ENCODE measurements around the gene TNFRSF8.

DNA sequence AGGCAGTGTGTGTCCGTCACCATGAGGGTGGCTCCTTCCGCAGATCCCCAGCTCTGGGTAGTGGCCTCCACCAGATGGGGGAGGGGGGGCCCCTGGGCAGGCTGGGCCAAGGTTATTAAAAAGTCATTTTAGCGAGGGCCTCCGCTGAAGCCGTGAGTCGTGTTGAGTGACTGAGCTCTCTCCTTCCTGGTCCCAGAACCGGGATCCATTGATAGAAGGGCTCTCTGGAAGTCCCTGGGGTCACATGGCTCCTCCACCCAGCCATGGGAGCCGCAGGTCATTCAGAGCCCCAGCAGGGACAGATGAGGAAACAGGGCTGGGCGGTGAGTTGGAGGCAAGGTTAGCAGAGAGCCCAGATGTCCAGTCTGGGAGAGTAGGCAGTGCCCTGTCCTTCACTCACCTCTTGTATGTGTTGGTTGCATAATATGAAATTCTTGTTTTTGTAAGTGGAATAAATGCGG is 30.9 kb upstream of the TNFRSF8 start:
- TF ChIP-seq, protein P1, sequence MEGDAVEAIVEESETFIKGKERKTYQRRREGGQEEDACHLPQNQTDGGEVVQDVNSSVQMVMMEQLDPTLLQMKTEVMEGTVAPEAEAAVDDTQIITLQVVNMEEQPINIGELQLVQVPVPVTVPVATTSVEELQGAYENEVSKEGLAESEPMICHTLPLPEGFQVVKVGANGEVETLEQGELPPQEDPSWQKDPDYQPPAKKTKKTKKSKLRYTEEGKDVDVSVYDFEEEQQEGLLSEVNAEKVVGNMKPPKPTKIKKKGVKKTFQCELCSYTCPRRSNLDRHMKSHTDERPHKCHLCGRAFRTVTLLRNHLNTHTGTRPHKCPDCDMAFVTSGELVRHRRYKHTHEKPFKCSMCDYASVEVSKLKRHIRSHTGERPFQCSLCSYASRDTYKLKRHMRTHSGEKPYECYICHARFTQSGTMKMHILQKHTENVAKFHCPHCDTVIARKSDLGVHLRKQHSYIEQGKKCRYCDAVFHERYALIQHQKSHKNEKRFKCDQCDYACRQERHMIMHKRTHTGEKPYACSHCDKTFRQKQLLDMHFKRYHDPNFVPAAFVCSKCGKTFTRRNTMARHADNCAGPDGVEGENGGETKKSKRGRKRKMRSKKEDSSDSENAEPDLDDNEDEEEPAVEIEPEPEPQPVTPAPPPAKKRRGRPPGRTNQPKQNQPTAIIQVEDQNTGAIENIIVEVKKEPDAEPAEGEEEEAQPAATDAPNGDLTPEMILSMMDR (IDR thresholded peaks at IDR 0.05), result no peak
- TF ChIP-seq RAD21 (IDR thresholded peaks at IDR 0.05; ENCODE audit: low read length), result no peak
- no peak for TF ChIP-seq POLR2AphosphoS5 (IDR thresholded peaks at IDR 0.05; ENCODE audit: low read depth, low read length)
- TF ChIP-seq, protein P2, sequence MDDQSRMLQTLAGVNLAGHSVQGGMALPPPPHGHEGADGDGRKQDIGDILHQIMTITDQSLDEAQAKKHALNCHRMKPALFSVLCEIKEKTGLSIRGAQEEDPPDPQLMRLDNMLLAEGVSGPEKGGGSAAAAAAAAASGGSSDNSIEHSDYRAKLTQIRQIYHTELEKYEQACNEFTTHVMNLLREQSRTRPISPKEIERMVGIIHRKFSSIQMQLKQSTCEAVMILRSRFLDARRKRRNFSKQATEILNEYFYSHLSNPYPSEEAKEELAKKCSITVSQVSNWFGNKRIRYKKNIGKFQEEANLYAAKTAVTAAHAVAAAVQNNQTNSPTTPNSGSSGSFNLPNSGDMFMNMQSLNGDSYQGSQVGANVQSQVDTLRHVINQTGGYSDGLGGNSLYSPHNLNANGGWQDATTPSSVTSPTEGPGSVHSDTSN (IDR thresholded peaks at IDR 0.05), result no peak
- TF ChIP-seq RFX5 (IDR thresholded peaks at IDR 0.05; ENCODE audit: low read length), result no peak
- no peak for TF ChIP-seq TCF12 (IDR thresholded peaks at IDR 0.05)
- no peak for TF ChIP-seq FOSL2 (IDR thresholded peaks at IDR 0.05; ENCODE audit: borderline replicate concordance, low read depth)
- no peak for TF ChIP-seq TAF1 (IDR thresholded peaks at IDR 0.05; ENCODE audit: borderline replicate concordance, low read depth, low read length)
- TF ChIP-seq EP300 (IDR thresholded peaks at IDR 0.05; ENCODE audit: borderline replicate concordance in 1 of 2, low read depth in 1 of 2, low read length in 1 of 2), result no peak
- no peak for TF ChIP-seq ZBTB33 (IDR thresholded peaks at IDR 0.05; ENCODE audit: borderline replicate concordance, low read depth)
- no peak for TF ChIP-seq MAX (IDR thresholded peaks at IDR 0.05; ENCODE audit: low read depth)
